GM23338 (cell line): ENCODE measurements around the gene MAGOH. TPM values are rescaled to one million over a fixed set of nuclear protein-coding genes. Genes with fewer than 3 reads are reported as not detected.

Experiments
- ATAC-seq: fragments of 200-7000 bp; cut with Tn5 transposase; 3 replicates; pipeline ENCODE4 v1.9.1; 2020
- DNase-seq: peaks from one replicate; pipeline ENCODE4 v3.0.0-alpha.2; 2015; ENCODE audit warnings: low spot score
- H2AFZ ChIP-seq: fragments of 200-600 bp; sonication (generic); 2 replicates; pipeline ENCODE4 v1.8.0; 2016; ENCODE audit warnings: antibody characterized with exemption, mild to moderate bottlenecking, moderate library complexity
- H3F3A ChIP-seq: fragments of 200-600 bp; sonication (generic); replicated peaks from 2 replicates; pipeline ENCODE4 v1.8.0; 2017; ENCODE audit warnings: antibody characterized with exemption, mixed run types, low read depth
- H3K27ac ChIP-seq: fragments of 200-600 bp; sonication (generic); 2 replicates; pipeline ENCODE4 v1.6.1; 2016; ENCODE audit warnings: low read depth
- H3K27me3 ChIP-seq: fragments of 200-600 bp; sonication (generic); 2 replicates; pipeline ENCODE4 v1.8.0; 2016; ENCODE audit warnings: mild to moderate bottlenecking, mixed run types, moderate library complexity; ENCODE audit not compliant: insufficient read depth
- H3K36me3 ChIP-seq: fragments of 200-600 bp; sonication (generic); 2 replicates; pipeline ENCODE4 v1.8.0; 2016; ENCODE audit warnings: mild to moderate bottlenecking; ENCODE audit not compliant: insufficient read depth
- H3K4me1 ChIP-seq: fragments of 200-600 bp; sonication (generic); 2 replicates; pipeline ENCODE4 v1.8.0; 2016; ENCODE audit warnings: mild to moderate bottlenecking, moderate library complexity; ENCODE audit not compliant: insufficient read depth
- H3K4me2 ChIP-seq: fragments of 200-600 bp; sonication (generic); 2 replicates; pipeline ENCODE4 v1.7.1; 2017; ENCODE audit warnings: mixed run types
- H3K4me3 ChIP-seq: fragments of 200-600 bp; sonication (generic); 2 replicates; pipeline ENCODE4 v1.6.1; 2016; ENCODE audit warnings: mixed run types
- H3K79me2 ChIP-seq: fragments of 200-600 bp; sonication (generic); replicated peaks from 2 replicates; pipeline ENCODE4 v1.8.0; 2017; ENCODE audit warnings: mild to moderate bottlenecking; ENCODE audit not compliant: insufficient read depth
- H3K9me2 ChIP-seq: fragments of 200-600 bp; sonication (generic); 2 replicates; pipeline ENCODE4 v1.8.0; 2017; ENCODE audit not compliant: insufficient read depth
- H4K20me1 ChIP-seq: fragments of 200-600 bp; sonication (generic); replicated peaks from 2 replicates; pipeline ENCODE4 v1.8.0; 2017; ENCODE audit warnings: mild to moderate bottlenecking; ENCODE audit not compliant: insufficient read depth
- H3K27ac Mint-ChIP-seq: 2 replicates; pipeline ENCODE4 v1.8.0; 2020; ENCODE audit warnings: inconsistent platforms, mild to moderate bottlenecking, moderate library complexity, mixed read lengths
- H3K27me3 Mint-ChIP-seq: 3 replicates; pipeline ENCODE4 v1.8.0; 2022; ENCODE audit warnings: low read depth, mild to moderate bottlenecking, moderate library complexity, mixed read lengths, inconsistent platforms; ENCODE audit not compliant: insufficient read depth, poor library complexity
- H3K36me3 Mint-ChIP-seq: 3 replicates; pipeline ENCODE4 v1.8.0; 2021; ENCODE audit warnings: low read depth, mild to moderate bottlenecking, inconsistent platforms, moderate library complexity, mixed read lengths
- H3K4me1 Mint-ChIP-seq: 3 replicates; pipeline ENCODE4 v1.8.0; 2020; ENCODE audit warnings: mild to moderate bottlenecking, inconsistent platforms, mixed read lengths
- H3K4me3 Mint-ChIP-seq: 3 replicates; pipeline ENCODE4 v1.8.0; 2021; ENCODE audit warnings: moderate library complexity, mild to moderate bottlenecking, inconsistent platforms, mixed read lengths
- H3K9me3 Mint-ChIP-seq: 3 replicates; pipeline ENCODE4 v1.8.0; 2020; ENCODE audit warnings: moderate library complexity, mild to moderate bottlenecking, inconsistent platforms, mixed read lengths
- CREB1 ChIP-seq: fragments of 250-450 bp; sonication (Bioruptor Pico); IDR thresholded peaks from 2 replicates; pipeline ENCODE4 v1.5.0; 2020; ENCODE audit warnings: low read depth, mild to moderate bottlenecking, moderate library complexity
- EZH2 ChIP-seq: fragments of 200-600 bp; sonication (generic); IDR thresholded peaks from one replicate; pipeline ENCODE4 v1.8.0; 2017; ENCODE audit warnings: antibody characterized with exemption, mild to moderate bottlenecking, low read depth; ENCODE audit not compliant: unreplicated experiment
- EZH2phosphoT487 ChIP-seq: fragments of 200-600 bp; sonication (generic); IDR thresholded peaks from one replicate; pipeline ENCODE4 v1.8.1; 2018; ENCODE audit warnings: antibody characterized with exemption; ENCODE audit not compliant: unreplicated experiment
- JUNB ChIP-seq: IDR thresholded peaks from one replicate; pipeline ENCODE4 v1.6.1; 2016; ENCODE audit warnings: antibody characterized with exemption; ENCODE audit not compliant: unreplicated experiment
- NANOG ChIP-seq: IDR thresholded peaks from 2 replicates; pipeline ENCODE4 v1.6.1; 2016; ENCODE audit warnings: antibody characterized with exemption, borderline replicate concordance
- POLR2AphosphoS5 ChIP-seq: IDR thresholded peaks from 2 replicates; pipeline ENCODE4 v1.6.1; 2016; ENCODE audit warnings: antibody characterized with exemption, low read depth
- STAT1 ChIP-seq: IDR thresholded peaks from one replicate; pipeline ENCODE4 v1.6.1; 2016; ENCODE audit warnings: antibody characterized with exemption; ENCODE audit not compliant: unreplicated experiment
- ZNF114 ChIP-seq: fragments of 250-450 bp; sonication (Bioruptor Pico); IDR thresholded peaks from 2 replicates; pipeline ENCODE4 v1.5.0; 2020; ENCODE audit warnings: mild to moderate bottlenecking, moderate library complexity
- ZNF331 ChIP-seq: fragments of 250-450 bp; sonication (Bioruptor Pico); IDR thresholded peaks from 2 replicates; pipeline ENCODE4 v1.5.0; 2020; ENCODE audit warnings: low read depth, mild to moderate bottlenecking, moderate library complexity
- polyA plus RNA-seq: library from polyadenylated mRNA; unstranded; fragments of >200 nt; fragmentation: Nextera tagmentation; extraction: Ambion mirVana; gene quantifications from 2 replicates; pipeline ENCODE4 v1.2.1, GENCODE V29; 2016
- total RNA-seq: library from RNA; depleted of rRNA; stranded (reverse); fragments of >200 nt; shearing (Covaris generic); gene quantifications from 2 replicates; pipeline ENCODE4 v1.2.3, GENCODE V29; 2014
- TF ChIP-seq, protein P1 (sequence below): IDR thresholded peaks from one replicate; pipeline ENCODE4 v1.6.1; 2018; ENCODE audit warnings: antibody characterized with exemption; ENCODE audit not compliant: unreplicated experiment
- TF ChIP-seq, protein P2 (sequence below): fragments of 250-450 bp; sonication (Bioruptor Pico); IDR thresholded peaks from 2 replicates; pipeline ENCODE4 v1.5.0; 2020; ENCODE audit warnings: mild to moderate bottlenecking, moderate library complexity
- TF ChIP-seq, protein P3 (sequence below), 2 experiments: fragments of 200-600 bp in 1 of 2; sonication (generic) in 1 of 2; conservative IDR thresholded peaks; 2 replicates each; pipeline versions ENCODE4 v1.5.1 to v1.6.1; 2016 to 2017; ENCODE audit warnings: antibody characterized with exemption in 2 of 2, low read depth in 2 of 2, mild to moderate bottlenecking in 2 of 2, moderate library complexity in 1 of 2
- TF ChIP-seq, protein P4 (sequence below): IDR thresholded peaks from 2 replicates; pipeline ENCODE4 v1.6.1; 2016; ENCODE audit warnings: antibody characterized with exemption

MAGOH gene
- total and polyA plus RNA-seq, 2 experiments from 2014 or later = 79.3 to 185 TPM

DNA sequence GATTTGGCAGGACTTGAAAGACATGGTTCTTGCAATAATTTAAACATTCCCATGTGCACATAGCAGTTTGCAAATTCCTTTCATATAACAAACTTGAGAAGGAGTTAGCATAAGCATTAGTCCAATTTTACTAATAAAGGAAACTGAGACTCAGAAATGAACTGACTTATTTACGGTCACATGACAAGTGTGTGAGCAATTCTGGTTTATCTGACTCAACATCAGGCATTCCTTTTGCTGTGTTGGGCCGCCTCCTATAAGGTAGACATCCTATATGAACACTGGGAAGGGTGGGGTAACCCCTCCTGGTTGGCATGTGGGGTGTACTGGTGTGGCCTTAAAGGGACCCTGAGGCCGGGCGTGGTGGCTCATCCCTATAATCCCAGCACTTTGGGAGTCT, 50.2 kb downstream of the MAGOH start:
- Mint-ChIP-seq H3K4me1 (peaks cover 8% of the 10 kb centered on the region; the same call in 2 of the 3 replicates), H3K9me3 (no peaks in the 10 kb centered on the region; the same call in 2 of the 3 replicates), H3K36me3 (no peaks in the 10 kb centered on the region), H3K4me3 (no peak overlapping the region), H3K27ac (no peak overlapping the region), H3K27me3 (peaks cover 2% of the 10 kb centered on the region)
- Histone ChIP-seq H3K4me3 (no peak overlapping the region), H3K27me3 (no peaks in the 10 kb centered on the region), H3K4me1 (no peaks in the 10 kb centered on the region), H4K20me1 (no peaks in the 10 kb centered on the region), H3K4me2 (no peak overlapping the region), H3K9me2 (no peaks in the 10 kb centered on the region), H2AFZ (no peak overlapping the region), H3F3A (no peaks in the 10 kb centered on the region), H3K27ac (no peak overlapping the region), H3K79me2 (no peaks in the 10 kb centered on the region), H3K36me3 (no peaks in the 10 kb centered on the region)
- no peak for TF ChIP-seq POLR2AphosphoS5
- no peak for TF ChIP-seq STAT1
- TF ChIP-seq ZNF331 (CRISPR knock-in tag) = no peak
- TF ChIP-seq, protein P1, sequence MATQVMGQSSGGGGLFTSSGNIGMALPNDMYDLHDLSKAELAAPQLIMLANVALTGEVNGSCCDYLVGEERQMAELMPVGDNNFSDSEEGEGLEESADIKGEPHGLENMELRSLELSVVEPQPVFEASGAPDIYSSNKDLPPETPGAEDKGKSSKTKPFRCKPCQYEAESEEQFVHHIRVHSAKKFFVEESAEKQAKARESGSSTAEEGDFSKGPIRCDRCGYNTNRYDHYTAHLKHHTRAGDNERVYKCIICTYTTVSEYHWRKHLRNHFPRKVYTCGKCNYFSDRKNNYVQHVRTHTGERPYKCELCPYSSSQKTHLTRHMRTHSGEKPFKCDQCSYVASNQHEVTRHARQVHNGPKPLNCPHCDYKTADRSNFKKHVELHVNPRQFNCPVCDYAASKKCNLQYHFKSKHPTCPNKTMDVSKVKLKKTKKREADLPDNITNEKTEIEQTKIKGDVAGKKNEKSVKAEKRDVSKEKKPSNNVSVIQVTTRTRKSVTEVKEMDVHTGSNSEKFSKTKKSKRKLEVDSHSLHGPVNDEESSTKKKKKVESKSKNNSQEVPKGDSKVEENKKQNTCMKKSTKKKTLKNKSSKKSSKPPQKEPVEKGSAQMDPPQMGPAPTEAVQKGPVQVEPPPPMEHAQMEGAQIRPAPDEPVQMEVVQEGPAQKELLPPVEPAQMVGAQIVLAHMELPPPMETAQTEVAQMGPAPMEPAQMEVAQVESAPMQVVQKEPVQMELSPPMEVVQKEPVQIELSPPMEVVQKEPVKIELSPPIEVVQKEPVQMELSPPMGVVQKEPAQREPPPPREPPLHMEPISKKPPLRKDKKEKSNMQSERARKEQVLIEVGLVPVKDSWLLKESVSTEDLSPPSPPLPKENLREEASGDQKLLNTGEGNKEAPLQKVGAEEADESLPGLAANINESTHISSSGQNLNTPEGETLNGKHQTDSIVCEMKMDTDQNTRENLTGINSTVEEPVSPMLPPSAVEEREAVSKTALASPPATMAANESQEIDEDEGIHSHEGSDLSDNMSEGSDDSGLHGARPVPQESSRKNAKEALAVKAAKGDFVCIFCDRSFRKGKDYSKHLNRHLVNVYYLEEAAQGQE = no peak
- TF ChIP-seq, protein P2, sequence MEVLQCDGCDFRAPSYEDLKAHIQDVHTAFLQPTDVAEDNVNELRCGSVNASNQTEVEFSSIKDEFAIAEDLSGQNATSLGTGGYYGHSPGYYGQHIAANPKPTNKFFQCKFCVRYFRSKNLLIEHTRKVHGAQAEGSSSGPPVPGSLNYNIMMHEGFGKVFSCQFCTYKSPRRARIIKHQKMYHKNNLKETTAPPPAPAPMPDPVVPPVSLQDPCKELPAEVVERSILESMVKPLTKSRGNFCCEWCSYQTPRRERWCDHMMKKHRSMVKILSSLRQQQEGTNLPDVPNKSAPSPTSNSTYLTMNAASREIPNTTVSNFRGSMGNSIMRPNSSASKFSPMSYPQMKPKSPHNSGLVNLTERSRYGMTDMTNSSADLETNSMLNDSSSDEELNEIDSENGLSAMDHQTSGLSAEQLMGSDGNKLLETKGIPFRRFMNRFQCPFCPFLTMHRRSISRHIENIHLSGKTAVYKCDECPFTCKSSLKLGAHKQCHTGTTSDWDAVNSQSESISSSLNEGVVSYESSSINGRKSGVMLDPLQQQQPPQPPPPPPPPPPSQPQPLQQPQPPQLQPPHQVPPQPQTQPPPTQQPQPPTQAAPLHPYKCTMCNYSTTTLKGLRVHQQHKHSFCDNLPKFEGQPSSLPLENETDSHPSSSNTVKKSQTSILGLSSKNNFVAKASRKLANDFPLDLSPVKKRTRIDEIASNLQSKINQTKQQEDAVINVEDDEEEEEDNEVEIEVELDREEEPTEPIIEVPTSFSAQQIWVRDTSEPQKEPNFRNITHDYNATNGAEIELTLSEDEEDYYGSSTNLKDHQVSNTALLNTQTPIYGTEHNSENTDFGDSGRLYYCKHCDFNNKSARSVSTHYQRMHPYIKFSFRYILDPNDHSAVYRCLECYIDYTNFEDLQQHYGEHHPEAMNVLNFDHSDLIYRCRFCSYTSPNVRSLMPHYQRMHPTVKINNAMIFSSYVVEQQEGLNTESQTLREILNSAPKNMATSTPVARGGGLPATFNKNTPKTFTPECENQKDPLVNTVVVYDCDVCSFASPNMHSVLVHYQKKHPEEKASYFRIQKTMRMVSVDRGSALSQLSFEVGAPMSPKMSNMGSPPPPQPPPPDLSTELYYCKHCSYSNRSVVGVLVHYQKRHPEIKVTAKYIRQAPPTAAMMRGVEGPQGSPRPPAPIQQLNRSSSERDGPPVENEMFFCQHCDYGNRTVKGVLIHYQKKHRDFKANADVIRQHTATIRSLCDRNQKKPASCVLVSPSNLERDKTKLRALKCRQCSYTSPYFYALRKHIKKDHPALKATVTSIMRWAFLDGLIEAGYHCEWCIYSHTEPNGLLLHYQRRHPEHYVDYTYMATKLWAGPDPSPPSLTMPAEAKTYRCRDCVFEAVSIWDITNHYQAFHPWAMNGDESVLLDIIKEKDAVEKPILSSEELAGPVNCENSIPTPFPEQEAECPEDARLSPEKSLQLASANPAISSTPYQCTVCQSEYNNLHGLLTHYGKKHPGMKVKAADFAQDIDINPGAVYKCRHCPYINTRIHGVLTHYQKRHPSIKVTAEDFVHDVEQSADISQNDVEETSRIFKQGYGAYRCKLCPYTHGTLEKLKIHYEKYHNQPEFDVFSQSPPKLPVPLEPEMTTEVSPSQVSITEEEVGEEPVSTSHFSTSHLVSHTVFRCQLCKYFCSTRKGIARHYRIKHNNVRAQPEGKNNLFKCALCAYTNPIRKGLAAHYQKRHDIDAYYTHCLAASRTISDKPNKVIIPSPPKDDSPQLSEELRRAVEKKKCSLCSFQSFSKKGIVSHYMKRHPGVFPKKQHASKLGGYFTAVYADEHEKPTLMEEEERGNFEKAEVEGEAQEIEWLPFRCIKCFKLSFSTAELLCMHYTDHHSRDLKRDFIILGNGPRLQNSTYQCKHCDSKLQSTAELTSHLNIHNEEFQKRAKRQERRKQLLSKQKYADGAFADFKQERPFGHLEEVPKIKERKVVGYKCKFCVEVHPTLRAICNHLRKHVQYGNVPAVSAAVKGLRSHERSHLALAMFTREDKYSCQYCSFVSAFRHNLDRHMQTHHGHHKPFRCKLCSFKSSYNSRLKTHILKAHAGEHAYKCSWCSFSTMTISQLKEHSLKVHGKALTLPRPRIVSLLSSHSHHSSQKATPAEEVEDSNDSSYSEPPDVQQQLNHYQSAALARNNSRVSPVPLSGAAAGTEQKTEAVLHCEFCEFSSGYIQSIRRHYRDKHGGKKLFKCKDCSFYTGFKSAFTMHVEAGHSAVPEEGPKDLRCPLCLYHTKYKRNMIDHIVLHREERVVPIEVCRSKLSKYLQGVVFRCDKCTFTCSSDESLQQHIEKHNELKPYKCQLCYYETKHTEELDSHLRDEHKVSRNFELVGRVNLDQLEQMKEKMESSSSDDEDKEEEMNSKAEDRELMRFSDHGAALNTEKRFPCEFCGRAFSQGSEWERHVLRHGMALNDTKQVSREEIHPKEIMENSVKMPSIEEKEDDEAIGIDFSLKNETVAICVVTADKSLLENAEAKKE = no peak
- TF ChIP-seq, protein P3, sequence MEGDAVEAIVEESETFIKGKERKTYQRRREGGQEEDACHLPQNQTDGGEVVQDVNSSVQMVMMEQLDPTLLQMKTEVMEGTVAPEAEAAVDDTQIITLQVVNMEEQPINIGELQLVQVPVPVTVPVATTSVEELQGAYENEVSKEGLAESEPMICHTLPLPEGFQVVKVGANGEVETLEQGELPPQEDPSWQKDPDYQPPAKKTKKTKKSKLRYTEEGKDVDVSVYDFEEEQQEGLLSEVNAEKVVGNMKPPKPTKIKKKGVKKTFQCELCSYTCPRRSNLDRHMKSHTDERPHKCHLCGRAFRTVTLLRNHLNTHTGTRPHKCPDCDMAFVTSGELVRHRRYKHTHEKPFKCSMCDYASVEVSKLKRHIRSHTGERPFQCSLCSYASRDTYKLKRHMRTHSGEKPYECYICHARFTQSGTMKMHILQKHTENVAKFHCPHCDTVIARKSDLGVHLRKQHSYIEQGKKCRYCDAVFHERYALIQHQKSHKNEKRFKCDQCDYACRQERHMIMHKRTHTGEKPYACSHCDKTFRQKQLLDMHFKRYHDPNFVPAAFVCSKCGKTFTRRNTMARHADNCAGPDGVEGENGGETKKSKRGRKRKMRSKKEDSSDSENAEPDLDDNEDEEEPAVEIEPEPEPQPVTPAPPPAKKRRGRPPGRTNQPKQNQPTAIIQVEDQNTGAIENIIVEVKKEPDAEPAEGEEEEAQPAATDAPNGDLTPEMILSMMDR (conservative IDR thresholded peaks at IDR 0.05; ENCODE audit: low read depth in 2 of 2) = no peak
- no peak for TF ChIP-seq EZH2
- TF ChIP-seq EZH2phosphoT487 = no peak
- no peak for TF ChIP-seq JUNB
- TF ChIP-seq CREB1 = no peak
- TF ChIP-seq, protein P4, sequence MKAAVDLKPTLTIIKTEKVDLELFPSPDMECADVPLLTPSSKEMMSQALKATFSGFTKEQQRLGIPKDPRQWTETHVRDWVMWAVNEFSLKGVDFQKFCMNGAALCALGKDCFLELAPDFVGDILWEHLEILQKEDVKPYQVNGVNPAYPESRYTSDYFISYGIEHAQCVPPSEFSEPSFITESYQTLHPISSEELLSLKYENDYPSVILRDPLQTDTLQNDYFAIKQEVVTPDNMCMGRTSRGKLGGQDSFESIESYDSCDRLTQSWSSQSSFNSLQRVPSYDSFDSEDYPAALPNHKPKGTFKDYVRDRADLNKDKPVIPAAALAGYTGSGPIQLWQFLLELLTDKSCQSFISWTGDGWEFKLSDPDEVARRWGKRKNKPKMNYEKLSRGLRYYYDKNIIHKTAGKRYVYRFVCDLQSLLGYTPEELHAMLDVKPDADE = no peak
- no peak for TF ChIP-seq NANOG
- TF ChIP-seq ZNF114 (CRISPR knock-in tag) = no peak
- DNase-seq = no peak
- ATAC-seq = no peak
